Measurements from ENCODE around the gene RLIM.
A peak's percentile ranks its signal among the peaks of the same experiment; 100 is the strongest.

The RLIM gene

DNA sequence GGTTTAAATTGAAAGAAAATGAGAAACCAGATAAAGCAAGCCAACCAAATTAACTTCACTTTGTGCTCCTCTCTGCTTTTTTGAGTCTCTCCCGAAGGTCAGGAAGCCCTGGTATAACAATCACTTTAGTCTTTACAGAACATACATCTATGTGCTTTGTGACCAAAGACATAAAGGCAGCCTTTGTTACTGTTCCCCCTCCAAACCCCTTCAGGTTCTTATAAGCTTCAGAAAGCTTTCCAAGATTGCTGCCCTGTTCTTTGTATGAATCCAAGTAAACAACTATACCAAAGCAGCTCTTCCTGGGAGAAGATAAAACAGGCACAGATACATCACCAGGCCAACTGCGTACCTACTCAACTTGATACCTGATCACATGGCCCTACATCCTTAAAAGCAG is 28.7 kb downstream of the RLIM start:
- peaks cover 22% of the 10 kb centered on the region for H3K9me3 ChIP-seq (ENCODE audit: control insufficient read depth, insufficient read depth, low read length)
- peaks cover 25% of the 10 kb centered on the region for H3K36me3 ChIP-seq (ENCODE audit: control insufficient read depth, insufficient read depth, low read length)
- no peak overlapping the region for H3K9ac ChIP-seq (ENCODE audit: low read depth, low read length)
- no peaks in the 10 kb centered on the region for H3K4me1 ChIP-seq (ENCODE audit: control insufficient read depth, insufficient read depth, low read length)
- no peak overlapping the region for H3K4me3 ChIP-seq (ENCODE audit: low read depth, low read length)
- H3K27me3 ChIP-seq (ENCODE audit: control insufficient read depth, insufficient read depth, low read length), result no peaks in the 10 kb centered on the region
- H3K27ac ChIP-seq (ENCODE audit: low read depth, low read length), result no peak overlapping the region

- H3K9ac ChIP-seq (ENCODE audit: low read depth, low read length), result no peak overlapping the region
- H3K27me3 ChIP-seq (ENCODE audit: control insufficient read depth, insufficient read depth, low read length), result no peaks in the 10 kb centered on the region
These were observed 34.7 kb downstream of the RLIM start for GRCh38 chrX:74579597-74580198.

GRCh38 chrX:74578137-74578536 is 36.3 kb downstream of the RLIM start:
- Histone ChIP-seq H3K36me3 (ENCODE audit: control insufficient read depth, insufficient read depth, low read length) (no peaks in the 10 kb centered on the region), H3K9me3 (ENCODE audit: control insufficient read depth, insufficient read depth, low read length) (peaks cover 27% of the 10 kb centered on the region), H3K4me1 (ENCODE audit: control insufficient read depth, insufficient read depth, low read length) (no peaks in the 10 kb centered on the region), H3K9ac (ENCODE audit: low read depth, low read length) (no peak overlapping the region), H3K27me3 (ENCODE audit: control insufficient read depth, insufficient read depth, low read length) (no peaks in the 10 kb centered on the region), H3K4me3 (ENCODE audit: low read depth, low read length) (no peak overlapping the region), H3K27ac (ENCODE audit: low read depth, low read length) (no peak overlapping the region)

More at GRCh38 chrX:74579597-74580198, 34.7 kb downstream of the RLIM start:
- Histone ChIP-seq H3K4me3 (ENCODE audit: low read depth, low read length) (no peak overlapping the region), H3K4me1 (ENCODE audit: control insufficient read depth, insufficient read depth, low read length) (no peaks in the 10 kb centered on the region), H3K27ac (ENCODE audit: low read depth, low read length) (no peak overlapping the region), H3K9me3 (ENCODE audit: control insufficient read depth, insufficient read depth, low read length) (peaks cover 33% of the 10 kb centered on the region), H3K36me3 (ENCODE audit: control insufficient read depth, insufficient read depth, low read length) (no peaks in the 10 kb centered on the region)

GRCh38 chrX:74557378-74557777 is 57.0 kb downstream of the RLIM start:
- Histone ChIP-seq H3K9ac (ENCODE audit: low read depth, low read length) (no peak overlapping the region), H3K4me3 (ENCODE audit: low read depth, low read length) (no peak overlapping the region), H3K27me3 (ENCODE audit: control insufficient read depth, insufficient read depth, low read length) (no peaks in the 10 kb centered on the region), H3K9me3 (ENCODE audit: control insufficient read depth, insufficient read depth, low read length) (peaks cover 18% of the 10 kb centered on the region), H3K36me3 (ENCODE audit: control insufficient read depth, insufficient read depth, low read length) (no peaks in the 10 kb centered on the region), H3K4me1 (ENCODE audit: control insufficient read depth, insufficient read depth, low read length) (no peaks in the 10 kb centered on the region), H3K27ac (ENCODE audit: low read depth, low read length) (no peak overlapping the region)

GRCh38 chrX:74551934-74552333 is 62.5 kb downstream of the RLIM start:
- Histone ChIP-seq H3K27ac (ENCODE audit: low read depth, low read length) (peak overlapping the region; percentile 79), H3K9ac (ENCODE audit: low read depth, low read length) (no peak overlapping the region), H3K4me1 (ENCODE audit: control insufficient read depth, insufficient read depth, low read length) (no peaks in the 10 kb centered on the region), H3K36me3 (ENCODE audit: control insufficient read depth, insufficient read depth, low read length) (no peaks in the 10 kb centered on the region), H3K4me3 (ENCODE audit: low read depth, low read length) (no peak overlapping the region), H3K9me3 (ENCODE audit: control insufficient read depth, insufficient read depth, low read length) (peaks cover 26% of the 10 kb centered on the region), H3K27me3 (ENCODE audit: control insufficient read depth, insufficient read depth, low read length) (no peaks in the 10 kb centered on the region)

GRCh38 chrX:74550295-74550802 is 64.1 kb downstream of the RLIM start:
- H3K4me1 ChIP-seq (ENCODE audit: control insufficient read depth, insufficient read depth, low read length), result no peaks in the 10 kb centered on the region
- no peak overlapping the region for H3K4me3 ChIP-seq (ENCODE audit: low read depth, low read length)
- H3K9ac ChIP-seq (ENCODE audit: low read depth, low read length), result no peak overlapping the region
- H3K9me3 ChIP-seq (ENCODE audit: control insufficient read depth, insufficient read depth, low read length), result peaks cover 36% of the 10 kb centered on the region
- H3K27ac ChIP-seq (ENCODE audit: low read depth, low read length), result no peak overlapping the region
- H3K36me3 ChIP-seq (ENCODE audit: control insufficient read depth, insufficient read depth, low read length), result no peaks in the 10 kb centered on the region
- no peaks in the 10 kb centered on the region for H3K27me3 ChIP-seq (ENCODE audit: control insufficient read depth, insufficient read depth, low read length)

- Histone ChIP-seq H3K9me3 (ENCODE audit: control insufficient read depth, insufficient read depth, low read length) (peaks cover 31% of the 10 kb centered on the region; the same call in 1 of the 2 replicates), H3K27ac (ENCODE audit: low read depth, low read length) (no peak overlapping the region), H3K4me1 (ENCODE audit: control insufficient read depth, insufficient read depth, low read length) (no peaks in the 10 kb centered on the region), H3K9ac (ENCODE audit: low read depth, low read length) (no peak overlapping the region), H3K36me3 (ENCODE audit: control insufficient read depth, insufficient read depth, low read length) (no peaks in the 10 kb centered on the region), H3K27me3 (ENCODE audit: control insufficient read depth, insufficient read depth, low read length) (no peaks in the 10 kb centered on the region), H3K4me3 (ENCODE audit: low read depth, low read length) (no peak overlapping the region)
These were observed 67.4 kb downstream of the RLIM start for GRCh38 chrX:74546984-74547383.

GRCh38 chrX:74545880-74546523 is 68.4 kb downstream of the RLIM start:
- Histone ChIP-seq H3K4me3 (ENCODE audit: low read depth, low read length) (no peak overlapping the region), H3K27ac (ENCODE audit: low read depth, low read length) (no peak overlapping the region), H3K9ac (ENCODE audit: low read depth, low read length) (no peak overlapping the region), H3K9me3 (ENCODE audit: control insufficient read depth, insufficient read depth, low read length) (peaks cover 22% of the 10 kb centered on the region; the same call in 1 of the 2 replicates), H3K36me3 (ENCODE audit: control insufficient read depth, insufficient read depth, low read length) (no peaks in the 10 kb centered on the region), H3K4me1 (ENCODE audit: control insufficient read depth, insufficient read depth, low read length) (no peaks in the 10 kb centered on the region), H3K27me3 (ENCODE audit: control insufficient read depth, insufficient read depth, low read length) (no peaks in the 10 kb centered on the region)

DNA sequence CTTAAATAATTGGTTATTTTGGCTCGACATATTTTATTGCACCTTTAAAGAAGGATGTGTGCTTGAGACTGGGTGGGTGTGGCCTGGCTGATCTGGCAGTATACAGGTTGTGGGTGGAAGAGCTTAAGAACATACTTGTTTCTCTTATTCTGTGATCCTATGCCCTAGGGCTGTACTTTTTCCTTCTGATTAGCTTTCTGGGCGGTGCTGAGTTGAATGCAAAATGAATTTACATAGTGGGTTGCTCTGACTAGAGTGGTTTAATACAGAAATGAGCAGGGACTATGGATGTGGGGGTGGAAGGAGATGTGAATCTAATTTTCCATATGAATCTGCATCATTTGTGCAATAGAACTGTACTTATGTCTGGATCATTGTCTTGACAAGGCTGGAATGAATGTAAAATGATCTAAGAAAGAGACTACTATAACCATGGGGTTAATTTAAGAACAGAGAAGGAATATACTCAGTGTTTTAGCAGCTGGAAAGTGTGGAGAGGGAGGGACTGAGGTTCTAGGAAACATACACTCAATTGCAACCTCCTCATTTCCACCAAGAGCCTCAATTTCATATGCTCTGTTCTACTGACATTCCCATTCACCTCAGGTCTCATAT is 73.7 kb downstream of the RLIM start:
- peaks cover 12% of the 10 kb centered on the region; the same call in 1 of the 2 replicates for H3K27me3 ChIP-seq (ENCODE audit: control insufficient read depth, insufficient read depth, low read length)
- H3K9ac ChIP-seq (ENCODE audit: low read depth, low read length), result no peak overlapping the region
- peaks cover 10% of the 10 kb centered on the region for H3K9me3 ChIP-seq (ENCODE audit: control insufficient read depth, insufficient read depth, low read length)
- no peaks in the 10 kb centered on the region for H3K36me3 ChIP-seq (ENCODE audit: control insufficient read depth, insufficient read depth, low read length)
- H3K4me3 ChIP-seq (ENCODE audit: low read depth, low read length), result no peak overlapping the region
- no peak overlapping the region for H3K27ac ChIP-seq (ENCODE audit: low read depth, low read length)
- peaks cover 3% of the 10 kb centered on the region; the same call in 1 of the 2 replicates for H3K4me1 ChIP-seq (ENCODE audit: control insufficient read depth, insufficient read depth, low read length)

DNA sequence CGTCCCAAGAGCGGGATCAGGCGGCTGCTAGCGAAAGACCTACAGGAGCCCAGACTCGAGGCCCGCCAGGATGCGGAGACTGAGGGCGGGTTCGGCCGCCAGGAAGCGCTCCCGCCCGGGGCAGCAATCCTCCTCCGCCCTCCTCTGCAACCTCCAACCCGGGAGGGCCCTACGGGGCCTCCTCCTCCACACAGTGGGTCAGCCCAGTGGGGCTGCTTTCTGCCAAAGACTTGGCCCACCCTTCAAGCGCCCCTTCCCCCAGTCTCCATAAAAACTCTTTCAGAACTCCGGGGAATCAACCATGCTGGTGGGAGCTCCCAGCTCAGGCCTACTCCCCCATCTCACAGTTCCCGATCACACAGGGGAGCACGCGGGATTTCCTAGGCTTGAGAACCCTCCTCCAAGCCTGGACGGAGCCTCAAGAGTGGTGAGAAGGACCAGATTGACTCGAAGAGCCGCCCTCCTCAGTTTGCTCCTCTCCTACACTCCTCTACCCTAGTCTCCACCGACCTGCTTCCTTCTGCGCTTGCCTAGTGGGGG is 77.5 kb downstream of the RLIM start:
- H3K36me3 ChIP-seq (ENCODE audit: control insufficient read depth, insufficient read depth, low read length), result no peaks in the 10 kb centered on the region
- peak overlapping the region; percentile 14 for H3K27ac ChIP-seq (ENCODE audit: low read depth, low read length)
- H3K27me3 ChIP-seq (ENCODE audit: control insufficient read depth, insufficient read depth, low read length), result peaks cover 12% of the 10 kb centered on the region; the same call in 1 of the 2 replicates
- peaks cover 12% of the 10 kb centered on the region for H3K9me3 ChIP-seq (ENCODE audit: control insufficient read depth, insufficient read depth, low read length)
- H3K9ac ChIP-seq (ENCODE audit: low read depth, low read length), result no peak overlapping the region
- H3K4me1 ChIP-seq (ENCODE audit: control insufficient read depth, insufficient read depth, low read length), result peaks cover 3% of the 10 kb centered on the region; the same call in 1 of the 2 replicates
- H3K4me3 ChIP-seq (ENCODE audit: low read depth, low read length), result peak overlapping the region; percentile 63

All from HUES48 (cell line).